T-cell (primary cell): ENCODE measurements around the gene RCBTB2. TPM values are rescaled to one million over a fixed set of nuclear protein-coding genes. Genes with fewer than 3 reads are reported as not detected.
A peak's percentile ranks its signal among the peaks of the same experiment; 100 is the strongest.

Experiments
- ATAC-seq, 4 experiments: fragments of 200-7000 bp in 3 of 4; fragments of 150-1000 bp in 1 of 4; cut with Tn5 transposase; replicated peaks in 1 of 4; 1 replicate in 3 of 4; 2 replicates in 1 of 4; pipeline ENCODE4 v1.10.0; 2021; ENCODE audit warnings: moderate library complexity in 3 of 4, mild to moderate bottlenecking in 2 of 4, moderate number of reproducible peaks in 1 of 4
- CTCF ChIA-PET, 2 donors: fragments of 300-600 bp; sonication (Branson Sonifier 250); formaldehyde crosslinking; loops; one replicate each; lab custom pipeline; 2022; ENCODE audit warnings: antibody characterized with exemption in 2 of 2; lab: Charles Lee
- POLR2A ChIA-PET, 2 donors: fragments of 300-600 bp; sonication (Branson Sonifier 250); formaldehyde crosslinking; loops; one replicate each; lab custom pipeline; 2022; ENCODE audit warnings: antibody characterized with exemption in 2 of 2; lab: Charles Lee
- DNase-seq, 35 experiments: peaks; one replicate each; pipeline versions ENCODE4 v3.0.0 to v3.0.0-alpha.2; 2013 to 2023
- H3K27ac ChIP-seq: one replicate; pipeline ENCODE4 v1.5.1; 2013; ENCODE audit warnings: low read length
- H3K27me3 ChIP-seq, 2 experiments: replicated peaks in 1 of 2; 1 replicate in 1 of 2; 2 replicates in 1 of 2; pipeline versions ENCODE4 v1.6.1 to v1.7.0; 2013; ENCODE audit warnings: low read length in 1 of 2, mixed read lengths in 1 of 2; ENCODE audit not compliant: control insufficient read depth in 2 of 2, insufficient read depth in 2 of 2; ENCODE audit errors: extremely low read depth in 1 of 2
- H3K36me3 ChIP-seq, 2 donors: 1 replicate in 1 of 2; 2 replicates in 1 of 2; pipeline versions ENCODE4 v1.6.1 to v1.7.0; 2013; ENCODE audit warnings: low read length in 1 of 2; ENCODE audit not compliant: control insufficient read depth in 2 of 2, insufficient read depth in 1 of 2; ENCODE audit errors: extremely low read depth in 1 of 2
- H3K4me1 ChIP-seq, 2 experiments: 1 replicate in 1 of 2; 2 replicates in 1 of 2; pipeline versions ENCODE4 v1.6.1 to v1.7.0; 2013; ENCODE audit warnings: low read length in 2 of 2, mixed read lengths in 1 of 2; ENCODE audit not compliant: insufficient read depth in 2 of 2, control insufficient read depth in 1 of 2; ENCODE audit errors: extremely low read depth in 1 of 2
- H3K4me3 ChIP-seq, 2 donors: 1 replicate in 1 of 2; 2 replicates in 1 of 2; pipeline versions ENCODE4 v1.5.1 to v1.7.0; 2013; ENCODE audit warnings: mild to moderate bottlenecking in 2 of 2, low read length in 1 of 2, moderate library complexity in 1 of 2; ENCODE audit not compliant: control insufficient read depth in 1 of 2; ENCODE audit errors: extremely low read depth in 1 of 2
- H3K9me3 ChIP-seq: 2 replicates; pipeline ENCODE4 v1.7.0; 2013
- H3K27ac Mint-ChIP-seq, 2 donors: one replicate each; pipeline ENCODE4 v1.8.0; 2020 to 2021; ENCODE audit warnings: mild to moderate bottlenecking in 2 of 2, mixed read lengths in 2 of 2
- H3K27me3 Mint-ChIP-seq, 2 donors: one replicate each; pipeline ENCODE4 v1.8.0; 2021 to 2022; ENCODE audit warnings: mixed read lengths in 2 of 2
- H3K36me3 Mint-ChIP-seq: one replicate; pipeline ENCODE4 v1.8.0; 2021; ENCODE audit warnings: mixed read lengths
- H3K4me1 Mint-ChIP-seq, 3 donors: one replicate each; pipeline ENCODE4 v1.8.0; 2020 to 2022; ENCODE audit warnings: mixed read lengths in 3 of 3, mild to moderate bottlenecking in 1 of 3
- H3K4me3 Mint-ChIP-seq, 3 donors: one replicate each; pipeline ENCODE4 v1.8.0; 2020 to 2022; ENCODE audit warnings: mild to moderate bottlenecking in 3 of 3, mixed read lengths in 3 of 3, moderate library complexity in 3 of 3
- H3K9me3 Mint-ChIP-seq, 3 donors: one replicate each; pipeline ENCODE4 v1.8.0; 2020 to 2022; ENCODE audit warnings: mixed read lengths in 3 of 3
- WGBS: methylation state at CpG from one replicate; pipeline ENCODE4 v1.1.5; 2013; ENCODE audit warnings: missing lambda C conversion rate; ENCODE audit not compliant: insufficient coverage; 5-methylcytosine and 5-hydroxymethylcytosine counted together
- total RNA-seq, 35 experiments: library from RNA in 6 of 35; stranded (reverse) in 6 of 35; fragments of 120-200 nt in 1 of 35; gene quantifications; one replicate each; pipeline versions ENCODE4 v1.2.1 to v1.2.4 and lab custom pipeline; 2013 to 2026

The RCBTB2 gene
- total RNA-seq, 5 donors from 2014 or later (not counting 1 experiment from before 2014, with no cell fraction given): 10.4 to 19.7 (median 16.2) TPM

- H3K27ac Mint-ChIP-seq: peak overlapping the region in 1 of 2 donors; percentile 74
- no peaks in the 10 kb centered on the region for H3K27me3 Mint-ChIP-seq
- H3K4me3 Mint-ChIP-seq: no peak overlapping the region
- ATAC-seq (no peak), DNase-seq (no peak)
- H3K36me3 Mint-ChIP-seq: peaks cover 11% of the 10 kb centered on the region
- H3K36me3 ChIP-seq: no peaks in the 10 kb centered on the region
- no CpG with 5 or more reads among the region's 2 CpGs for WGBS
- ChIA-PET POLR2A (no interaction called here), CTCF (no interaction called here)
- peaks cover 15 to 37% of the 10 kb centered on the region in 2 experiments for H3K4me1 ChIP-seq
- H3K4me1 Mint-ChIP-seq: peaks cover 30 to 61% (median 48%) of the 10 kb centered on the region in 3 donors
- H3K27ac ChIP-seq: no peak overlapping the region
- H3K9me3 Mint-ChIP-seq: no peaks in the 10 kb centered on the region
- H3K27me3 ChIP-seq: no peaks in the 10 kb centered on the region
- no peak overlapping the region for H3K4me3 ChIP-seq
- H3K9me3 ChIP-seq: no peaks in the 10 kb centered on the region
Observed at GRCh38 chr13:48497669-48498068, 35.2 kb downstream of the RCBTB2 start.

GRCh38 chr13:48496271-48497161, 36.4 kb downstream of the RCBTB2 start:
- Histone ChIP-seq H3K9me3 (no peaks in the 10 kb centered on the region), H3K27ac (no peak overlapping the region), H3K36me3 (no peaks in the 10 kb centered on the region), H3K4me1 (peaks cover 27 to 46% of the 10 kb centered on the region in 2 experiments), H3K27me3 (no peaks in the 10 kb centered on the region), H3K4me3 (no peak overlapping the region)
- H3K4me3 Mint-ChIP-seq: peak overlapping the region in 1 of 3 donors; percentile 16
- no peaks in the 10 kb centered on the region for H3K9me3 Mint-ChIP-seq
- POLR2A ChIA-PET: interaction anchor here (0.5 to 0.7 kb wide), 3 partner anchors 84 to 1609 kb away, joined by 3 to 6 read pairs (median 3); no protein-coding TSS in a partner anchor
- DNase-seq (peak in 5 of 35 experiments; percentile 20 to 54 (median 26)), ATAC-seq (no peak)
- H3K4me1 Mint-ChIP-seq: peaks cover 28 to 53% (median 42%) of the 10 kb centered on the region in 3 donors
- CTCF ChIA-PET: interaction anchor here in 1 of 2 donors (0.6 to 2.4 kb wide), 3 partner anchors 9 to 36 kb away, joined by 3 to 5 read pairs (median 3); partner anchors contain the start of gene RCBTB2
- no peaks in the 10 kb centered on the region for H3K27me3 Mint-ChIP-seq
- H3K36me3 Mint-ChIP-seq: peaks cover 8% of the 10 kb centered on the region
- no CpG with 5 or more reads among the region's 7 CpGs for WGBS
- peak overlapping the region; percentile 74 to 79 for H3K27ac Mint-ChIP-seq

GRCh38 chr13:48494874-48495273, 38.0 kb downstream of the RCBTB2 start:
- H3K4me1 ChIP-seq: peaks cover 37 to 49% of the 10 kb centered on the region in 2 experiments
- H3K36me3 Mint-ChIP-seq: peaks cover 5% of the 10 kb centered on the region
- ChIA-PET POLR2A (interaction anchor here in 1 of 2 donors (0.7 kb wide), 1 partner anchor 1644 kb away, joined by 3 read pairs; no protein-coding TSS in a partner anchor), CTCF (interaction anchor here in 1 of 2 donors (0.8 to 2.4 kb wide), 2 partner anchors 18 to 38 kb away, joined by 3 to 5 read pairs; partner anchors contain the start of gene RCBTB2)
- no peak overlapping the region for H3K4me3 Mint-ChIP-seq
- no peak overlapping the region for H3K4me3 ChIP-seq
- H3K4me1 Mint-ChIP-seq: peaks cover 24 to 50% (median 32%) of the 10 kb centered on the region in 3 donors
- no peaks in the 10 kb centered on the region for H3K27me3 Mint-ChIP-seq
- no peaks in the 10 kb centered on the region for H3K9me3 ChIP-seq
- H3K9me3 Mint-ChIP-seq: no peaks in the 10 kb centered on the region
- DNase-seq (no peak), ATAC-seq (no peak)
- H3K27me3 ChIP-seq: no peaks in the 10 kb centered on the region
- H3K27ac ChIP-seq: peak overlapping the region; percentile 40
- peak overlapping the region in 1 of 2 donors; percentile 29 for H3K27ac Mint-ChIP-seq
- WGBS: no CpG with 5 or more reads among the region's 1 CpG
- H3K36me3 ChIP-seq: no peaks in the 10 kb centered on the region

- H3K4me3 Mint-ChIP-seq: no peak overlapping the region
- DNase-seq (no peak), ATAC-seq (no peak)
- POLR2A ChIA-PET: no interaction called here
- WGBS: no CpG with 5 or more reads among the region's 2 CpGs
- H3K36me3 Mint-ChIP-seq: peaks cover 8% of the 10 kb centered on the region
- H3K9me3 Mint-ChIP-seq: no peaks in the 10 kb centered on the region
- Histone ChIP-seq H3K9me3 (no peaks in the 10 kb centered on the region), H3K4me3 (no peak overlapping the region), H3K27me3 (no peaks in the 10 kb centered on the region), H3K36me3 (no peaks in the 10 kb centered on the region), H3K27ac (peak overlapping the region; percentile 87), H3K4me1 (peaks cover 37 to 49% of the 10 kb centered on the region in 2 experiments)
- H3K27me3 Mint-ChIP-seq: no peaks in the 10 kb centered on the region
- CTCF ChIA-PET: interaction anchor here (0.5 to 1.0 kb wide), 3 partner anchors 17 to 398 kb away, joined by 3 to 4 read pairs (median 3); partner anchors contain the start of gene RCBTB2 (in 1 of the 2)
- peaks cover 24 to 53% (median 28%) of the 10 kb centered on the region in 3 donors for H3K4me1 Mint-ChIP-seq
- no peak overlapping the region for H3K27ac Mint-ChIP-seq
Observed at GRCh38 chr13:48493851-48494250, 39.0 kb downstream of the RCBTB2 start.

- H3K4me3 Mint-ChIP-seq: no peak overlapping the region
- ATAC-seq: peak; percentile 15 to 42 (median 18)
Observed at GRCh38 chr13:48493066-48493765, 39.7 kb downstream of the RCBTB2 start.

More at GRCh38 chr13:48493066-48493765, 39.7 kb downstream of the RCBTB2 start:
- H3K36me3 ChIP-seq: peaks cover 0 to 5% of the 10 kb centered on the region in 2 donors
- 40% methylated on average over 4 of the region's 4 CpGs for WGBS
- no peaks in the 10 kb centered on the region for H3K27me3 ChIP-seq
- Mint-ChIP-seq H3K36me3 (peaks cover 14% of the 10 kb centered on the region), H3K27me3 (no peaks in the 10 kb centered on the region), H3K4me1 (peaks cover 22 to 57% (median 25%) of the 10 kb centered on the region in 3 donors), H3K27ac (no peak overlapping the region), H3K9me3 (no peaks in the 10 kb centered on the region)
- H3K27ac ChIP-seq: peak overlapping the region; percentile 87
- H3K4me1 ChIP-seq: peaks cover 37 to 52% of the 10 kb centered on the region in 2 experiments
- H3K9me3 ChIP-seq: no peaks in the 10 kb centered on the region
- CTCF ChIA-PET: interaction anchor here in 1 of 2 donors (0.5 to 1.4 kb wide), 5 partner anchors 39 to 89 kb away, joined by 3 to 5 read pairs (median 4); partner anchors contain the start of gene RCBTB2
- peak in 6 of 35 experiments; percentile 7 to 63 (median 24) for DNase-seq
- POLR2A ChIA-PET: interaction anchor here in 1 of 2 donors (0.7 to 1.1 kb wide), 2 partner anchors 39 to 312 kb away, joined by 3 to 5 read pairs; partner anchors contain the start of gene RCBTB2
- H3K4me3 ChIP-seq: peak overlapping the region in 1 of 2 donors; percentile 53
